MM.1S (cell line): Measurements from ENCODE around the gene H6PD.

ENCODE experiments used
- DNase-seq: peaks from one replicate; pipeline ENCODE4 v3.0.0-alpha.2; 2015
- H2AFZ ChIP-seq: fragments of 300-600 bp; sonication (generic); 2 replicates; pipeline ENCODE4 v1.6.0; 2016; ENCODE audit warnings: antibody characterized with exemption, low read length
- H3F3A ChIP-seq: fragments of 300-600 bp; sonication (generic); 2 replicates; pipeline ENCODE4 v1.6.1; 2016; ENCODE audit warnings: mild to moderate bottlenecking, antibody characterized with exemption, low read length, moderate library complexity, mixed read lengths; ENCODE audit not compliant: insufficient read depth
- H3K27ac ChIP-seq: fragments of 300-600 bp; sonication (generic); 2 replicates; pipeline ENCODE4 v1.5.1; 2016; ENCODE audit warnings: mild to moderate bottlenecking, low read length
- H3K27me3 ChIP-seq: fragments of 300-600 bp; sonication (generic); replicated peaks from 2 replicates; pipeline ENCODE4 v1.6.0; 2016; ENCODE audit warnings: low read length; ENCODE audit not compliant: insufficient read depth
- H3K36me3 ChIP-seq: fragments of 300-600 bp; sonication (generic); replicated peaks from 2 replicates; pipeline ENCODE4 v1.6.1; 2016; ENCODE audit warnings: mild to moderate bottlenecking, low read length, mixed read lengths; ENCODE audit not compliant: insufficient read depth
- H3K4me1 ChIP-seq: fragments of 300-600 bp; sonication (generic); 2 replicates; pipeline ENCODE4 v1.6.1; 2016; ENCODE audit warnings: low read length, mixed read lengths
- H3K4me2 ChIP-seq: fragments of 300-600 bp; sonication (generic); 2 replicates; pipeline ENCODE4 v1.6.0; 2016; ENCODE audit warnings: low read depth, low read length
- H3K4me3 ChIP-seq: fragments of 300-600 bp; sonication (generic); 2 replicates; pipeline ENCODE4 v1.5.1; 2016; ENCODE audit warnings: low read length, mixed read lengths
- H3K79me2 ChIP-seq: fragments of 300-600 bp; sonication (generic); 2 replicates; pipeline ENCODE4 v1.6.1; 2016; ENCODE audit warnings: mixed run types, low read length, mixed read lengths
- H3K9ac ChIP-seq: fragments of 300-600 bp; sonication (generic); 2 replicates; pipeline ENCODE4 v1.6.1; 2016; ENCODE audit warnings: low read length, mixed read lengths
- H3K9me2 ChIP-seq: fragments of 300-600 bp; sonication (generic); replicated peaks from 2 replicates; pipeline ENCODE4 v1.6.1; 2016; ENCODE audit warnings: mild to moderate bottlenecking, low read length, mixed read lengths; ENCODE audit not compliant: insufficient read depth
- H3K9me3 ChIP-seq: fragments of 300-600 bp; sonication (generic); replicated peaks from 2 replicates; pipeline ENCODE4 v1.6.1; 2016; ENCODE audit warnings: mild to moderate bottlenecking, low read length, mixed read lengths; ENCODE audit not compliant: insufficient read depth
- H4K20me1 ChIP-seq: fragments of 300-600 bp; sonication (generic); 2 replicates; pipeline ENCODE4 v1.6.1; 2016; ENCODE audit warnings: mild to moderate bottlenecking, low read length, moderate library complexity, mixed read lengths; ENCODE audit not compliant: insufficient read depth
- CTCF ChIP-seq: fragments of 300-600 bp; sonication (generic); IDR thresholded peaks from 2 replicates; pipeline ENCODE4 v1.5.1; 2016; ENCODE audit warnings: antibody characterized with exemption, low read length, mixed read lengths
- EZH2 ChIP-seq: fragments of 300-600 bp; sonication (generic); optimal IDR thresholded peaks from 2 replicates; pipeline ENCODE3; 2017; ENCODE audit warnings: low read depth, mild to moderate bottlenecking, antibody characterized with exemption, low read length, mixed read lengths
- EZH2phosphoT487 ChIP-seq: fragments of 300-600 bp; sonication (generic); IDR thresholded peaks from 2 replicates; pipeline ENCODE4 v1.6.1; 2018; ENCODE audit warnings: antibody characterized with exemption, low read length

The H6PD gene

GRCh38 chr1:9250411-9251381 lies 16.1 kb downstream of the H6PD start:
- TF ChIP-seq CTCF (no peak), EZH2phosphoT487 (no peak), EZH2 (no peak)
- no peaks in the 10 kb centered on the region for H4K20me1 ChIP-seq
- no peaks in the 10 kb centered on the region for H3F3A ChIP-seq
- H3K79me2 ChIP-seq, result no peaks in the 10 kb centered on the region
- no peaks in the 10 kb centered on the region for H3K9me3 ChIP-seq
- no peak overlapping the region for H3K4me3 ChIP-seq
- no peak overlapping the region for H2AFZ ChIP-seq
- H3K4me1 ChIP-seq, result no peaks in the 10 kb centered on the region
- no peak overlapping the region for H3K4me2 ChIP-seq
- no peak for DNase-seq
- H3K27ac ChIP-seq, result no peak overlapping the region
- H3K36me3 ChIP-seq, result no peaks in the 10 kb centered on the region
- no peak overlapping the region for H3K9ac ChIP-seq
- no peaks in the 10 kb centered on the region for H3K27me3 ChIP-seq
- H3K9me2 ChIP-seq, result no peaks in the 10 kb centered on the region

- no peak overlapping the region for H2AFZ ChIP-seq
- H3K4me3 ChIP-seq, result no peak overlapping the region
- H3K9me2 ChIP-seq, result no peaks in the 10 kb centered on the region
- H4K20me1 ChIP-seq, result no peaks in the 10 kb centered on the region
- TF ChIP-seq EZH2phosphoT487 (no peak), EZH2 (no peak), CTCF (no peak)
- DNase-seq, result no peak
- H3K36me3 ChIP-seq, result no peaks in the 10 kb centered on the region
- H3K4me1 ChIP-seq, result no peaks in the 10 kb centered on the region
- no peaks in the 10 kb centered on the region for H3K27me3 ChIP-seq
- no peak overlapping the region for H3K4me2 ChIP-seq
- H3K9ac ChIP-seq, result no peak overlapping the region
- H3K27ac ChIP-seq, result no peak overlapping the region
- no peaks in the 10 kb centered on the region for H3F3A ChIP-seq
- no peaks in the 10 kb centered on the region for H3K9me3 ChIP-seq
- no peaks in the 10 kb centered on the region for H3K79me2 ChIP-seq
Observed at GRCh38 chr1:9251501-9251900, 16.9 kb downstream of the H6PD start.

- no peaks in the 10 kb centered on the region for H4K20me1 ChIP-seq
- H3K9me2 ChIP-seq, result no peaks in the 10 kb centered on the region
- no peaks in the 10 kb centered on the region for H3K79me2 ChIP-seq
- TF ChIP-seq EZH2 (no peak), CTCF (no peak), EZH2phosphoT487 (no peak)
- H3K9me3 ChIP-seq, result no peaks in the 10 kb centered on the region
- H3F3A ChIP-seq, result no peaks in the 10 kb centered on the region
- no peak overlapping the region for H3K9ac ChIP-seq
- no peak overlapping the region for H2AFZ ChIP-seq
- H3K4me2 ChIP-seq, result no peak overlapping the region
- no peak overlapping the region for H3K4me3 ChIP-seq
- no peaks in the 10 kb centered on the region for H3K4me1 ChIP-seq
- no peak overlapping the region for H3K27ac ChIP-seq
- no peaks in the 10 kb centered on the region for H3K36me3 ChIP-seq
- DNase-seq, result no peak
- H3K27me3 ChIP-seq, result no peaks in the 10 kb centered on the region
Observed at GRCh38 chr1:9253004-9253403, 18.4 kb downstream of the H6PD start.
